GM20000 (cell line): ENCODE measurements around the gene TRIM37.
A peak's percentile ranks its signal among the peaks of the same experiment; 100 is the strongest.
"Not testable (repeated sequence)": the region's sequence is repeated elsewhere in the genome, so short reads cannot be mapped to it uniquely, and the experiment has no call there.

Source experiments
- DNase-seq: peaks from one replicate; pipeline ENCODE4 v3.0.0; 2012; ENCODE audit warnings: low spot score
- TF ChIP-seq, protein P1 (sequence below): IDR thresholded peaks from 2 replicates; pipeline ENCODE4 v1.5.1; 2012; ENCODE audit warnings: mild to moderate bottlenecking, control low read depth; ENCODE audit errors: extremely low read depth, missing control alignments

The TRIM37 gene

DNA sequence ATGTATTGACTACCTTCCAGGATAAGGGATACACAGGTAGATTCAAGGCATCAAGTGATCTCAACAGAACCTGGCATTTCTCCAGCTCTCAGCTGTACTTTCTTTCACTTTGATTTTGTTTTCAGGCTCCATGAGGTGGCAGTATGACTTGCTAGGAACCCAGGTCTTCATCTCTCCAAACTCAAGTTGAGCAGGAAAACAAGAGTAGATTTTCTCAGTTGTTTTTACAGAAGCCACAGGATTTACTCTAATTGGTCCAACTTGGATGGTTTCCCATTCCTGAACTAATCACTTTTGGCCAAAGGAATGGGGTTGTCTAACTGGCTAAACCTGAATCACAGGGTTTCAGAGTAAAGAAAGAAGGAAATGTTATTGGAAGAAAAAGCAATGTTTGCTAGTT, 146.6 kb downstream of the TRIM37 start:
- DNase-seq, result peak; percentile 57
- TF ChIP-seq, protein P1, sequence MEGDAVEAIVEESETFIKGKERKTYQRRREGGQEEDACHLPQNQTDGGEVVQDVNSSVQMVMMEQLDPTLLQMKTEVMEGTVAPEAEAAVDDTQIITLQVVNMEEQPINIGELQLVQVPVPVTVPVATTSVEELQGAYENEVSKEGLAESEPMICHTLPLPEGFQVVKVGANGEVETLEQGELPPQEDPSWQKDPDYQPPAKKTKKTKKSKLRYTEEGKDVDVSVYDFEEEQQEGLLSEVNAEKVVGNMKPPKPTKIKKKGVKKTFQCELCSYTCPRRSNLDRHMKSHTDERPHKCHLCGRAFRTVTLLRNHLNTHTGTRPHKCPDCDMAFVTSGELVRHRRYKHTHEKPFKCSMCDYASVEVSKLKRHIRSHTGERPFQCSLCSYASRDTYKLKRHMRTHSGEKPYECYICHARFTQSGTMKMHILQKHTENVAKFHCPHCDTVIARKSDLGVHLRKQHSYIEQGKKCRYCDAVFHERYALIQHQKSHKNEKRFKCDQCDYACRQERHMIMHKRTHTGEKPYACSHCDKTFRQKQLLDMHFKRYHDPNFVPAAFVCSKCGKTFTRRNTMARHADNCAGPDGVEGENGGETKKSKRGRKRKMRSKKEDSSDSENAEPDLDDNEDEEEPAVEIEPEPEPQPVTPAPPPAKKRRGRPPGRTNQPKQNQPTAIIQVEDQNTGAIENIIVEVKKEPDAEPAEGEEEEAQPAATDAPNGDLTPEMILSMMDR, result no peak

DNA sequence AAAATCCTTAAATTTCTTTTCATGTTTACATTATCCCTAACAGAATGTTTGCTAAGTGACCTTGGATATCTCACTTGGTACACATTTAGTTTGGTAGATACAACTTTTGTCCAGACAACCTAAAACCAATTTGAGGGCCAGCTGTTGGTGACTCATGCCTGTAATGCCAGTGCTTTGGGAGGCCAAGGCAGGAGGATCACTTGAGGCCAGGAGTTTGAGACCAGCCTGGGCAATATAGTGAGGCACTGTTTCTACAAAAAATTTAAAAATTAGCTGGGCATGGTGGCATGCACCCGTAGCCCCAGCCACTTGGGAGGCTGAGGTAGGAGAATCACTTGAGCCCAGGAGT, 149.0 kb downstream of the TRIM37 start:
- DNase-seq, result not testable (repeated sequence)

DNA sequence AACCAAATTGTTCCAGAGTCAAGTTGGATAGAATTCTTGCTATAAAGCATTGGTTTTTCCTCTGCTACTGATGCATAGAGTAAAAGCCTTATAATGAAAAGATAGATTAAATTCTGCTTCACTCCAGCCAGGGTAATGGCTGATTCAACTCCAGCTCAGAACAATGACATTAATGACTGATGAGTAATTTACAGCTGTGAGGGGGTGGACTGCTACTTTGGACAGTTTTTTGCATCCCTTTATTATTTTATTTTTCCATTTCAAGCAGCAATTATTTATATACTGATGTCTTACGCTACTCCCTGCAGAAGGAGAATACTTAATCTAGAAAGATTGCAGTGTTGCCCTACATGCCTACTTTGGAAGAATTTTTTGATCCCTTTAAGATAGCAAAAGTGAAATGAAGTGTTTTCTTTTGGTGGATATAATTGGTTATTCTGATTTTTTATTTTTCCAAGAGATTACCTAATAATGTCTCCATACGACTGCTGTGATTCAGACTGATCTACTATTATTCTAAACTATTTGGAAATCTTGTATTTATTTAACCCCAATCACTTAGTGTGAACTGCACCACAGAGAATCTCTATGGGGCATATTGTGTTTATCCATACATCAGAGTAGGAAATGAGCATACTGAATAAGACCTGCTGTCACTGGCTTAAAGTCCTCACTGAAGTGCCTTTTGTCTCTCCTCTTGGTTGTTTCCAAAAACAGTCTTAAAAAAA, 149.5 kb downstream of the TRIM37 start:
- TF ChIP-seq, protein P1, result no peak
- DNase-seq, result no peak

DNA sequence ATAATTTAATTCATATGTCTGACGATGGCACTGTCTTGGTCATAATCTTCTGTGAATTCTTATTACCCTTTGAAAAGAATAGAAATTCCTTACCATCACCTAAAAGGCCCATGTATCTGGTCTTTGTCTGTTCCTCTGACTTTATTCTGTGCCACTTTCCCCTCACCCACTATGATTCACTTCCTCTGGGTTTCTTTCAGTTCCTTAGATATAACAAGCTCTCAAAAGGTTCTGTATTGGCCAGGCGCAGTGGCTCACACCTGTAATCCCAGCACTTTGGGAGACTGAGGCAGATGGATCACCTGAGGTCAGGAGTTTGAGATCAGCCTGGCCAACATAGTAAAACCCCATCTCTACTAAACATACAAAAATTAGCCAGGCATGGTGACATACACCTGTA, 152.3 kb downstream of the TRIM37 start:
- DNase-seq, result not testable (repeated sequence)

DNA sequence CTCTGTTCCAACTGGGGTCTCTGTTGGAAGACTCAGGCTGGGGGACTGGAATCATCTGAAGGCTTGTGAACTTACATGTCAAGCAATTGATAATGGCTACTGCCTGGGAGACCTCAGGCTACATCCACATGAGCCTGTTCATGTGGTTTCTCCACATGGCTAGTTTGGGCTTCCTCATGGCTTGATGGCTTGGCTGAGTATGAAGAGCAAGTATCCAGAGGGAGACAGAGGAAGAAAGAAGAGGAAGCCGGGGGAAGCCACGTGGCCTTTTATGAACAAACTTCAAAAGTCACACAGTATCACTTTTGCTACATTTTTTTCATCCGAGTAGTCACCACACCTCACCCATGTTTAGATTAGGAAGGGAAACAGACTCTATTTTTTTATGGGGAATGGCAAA, 158.9 kb downstream of the TRIM37 start:
- DNase-seq, result no peak
- TF ChIP-seq, protein P1, result no peak

DNA sequence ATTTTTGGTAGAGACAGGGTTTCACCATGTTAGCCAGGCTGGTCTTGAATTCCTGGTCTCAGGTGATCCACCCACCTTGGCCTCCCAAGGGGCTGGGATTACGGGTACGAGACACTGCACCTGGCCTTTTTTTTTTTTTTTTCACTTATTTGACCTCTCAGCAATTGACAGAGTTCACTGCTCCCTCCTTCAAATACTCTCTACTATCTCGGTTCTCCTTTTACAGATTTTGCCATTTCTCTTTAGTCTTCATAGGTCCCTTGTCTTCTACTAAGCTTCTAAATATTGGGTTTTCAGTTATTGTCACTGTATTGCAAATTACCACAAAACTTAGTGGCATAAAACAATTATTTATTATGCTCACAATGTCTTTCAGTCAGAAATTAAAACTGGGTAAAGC, 159.3 kb downstream of the TRIM37 start:
- no peak for DNase-seq
- TF ChIP-seq, protein P1, result no peak

DNA sequence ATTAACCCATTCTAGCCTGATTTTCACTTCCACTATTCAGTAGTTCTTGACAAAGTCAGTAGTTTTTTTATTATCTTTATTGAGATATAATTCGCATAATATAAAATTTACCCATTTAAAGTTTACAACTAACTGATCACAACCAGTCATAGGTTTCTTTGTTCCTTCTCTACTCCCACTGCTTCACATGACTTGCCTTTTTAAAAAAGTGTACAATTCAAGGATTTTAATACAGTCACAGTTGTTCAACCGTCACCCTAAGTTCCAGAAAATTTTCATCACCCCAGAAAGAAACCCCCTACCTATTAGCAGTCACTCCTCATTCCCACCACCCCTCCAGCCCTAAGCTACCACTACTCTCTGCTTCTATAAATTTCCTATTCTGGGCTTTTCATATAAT, 162.5 kb downstream of the TRIM37 start:
- TF ChIP-seq, protein P1, result no peak
- DNase-seq, result no peak

DNA sequence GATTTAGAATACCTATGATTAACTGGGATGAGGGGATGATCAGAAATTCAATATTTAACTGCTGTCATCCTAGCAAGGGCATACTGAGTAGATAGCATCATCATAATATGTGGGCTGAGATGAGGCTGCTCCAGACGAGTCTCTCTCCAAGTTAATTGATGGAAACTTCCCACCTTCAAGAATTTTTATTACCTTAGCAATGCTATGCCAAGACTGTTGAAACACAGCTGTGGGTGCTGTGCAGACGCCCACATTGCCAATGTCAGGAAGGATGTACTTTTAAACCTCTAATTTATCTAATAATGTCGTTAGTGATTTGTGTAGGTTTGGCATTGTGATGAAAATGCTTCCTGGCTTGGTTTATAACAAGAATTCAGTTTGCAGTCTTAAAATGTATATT, 170.4 kb downstream of the TRIM37 start:
- DNase-seq, result no peak
- TF ChIP-seq, protein P1, result no peak

DNA sequence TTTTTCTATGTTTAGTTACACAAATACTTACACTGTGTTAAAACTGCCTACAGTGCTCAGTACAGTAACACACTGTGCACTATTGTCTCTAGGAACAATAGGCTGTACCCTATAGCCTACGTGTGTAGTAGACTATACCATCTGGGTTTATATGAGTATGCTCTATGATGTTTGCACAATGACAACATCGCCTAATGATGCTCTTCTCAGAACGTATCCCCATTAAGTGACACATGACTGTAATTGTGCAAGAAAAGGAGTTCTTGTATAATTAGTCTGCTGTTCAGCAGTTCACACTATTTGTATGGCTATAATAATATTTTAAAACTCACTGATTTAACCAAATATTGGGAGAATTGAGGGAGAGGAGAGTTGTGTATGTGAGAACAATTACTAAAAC, 173.7 kb downstream of the TRIM37 start:
- no peak for DNase-seq
- TF ChIP-seq, protein P1, result no peak
